HG02981 (cell line): ENCODE results near the gene EFR3B.

Source experiments
- ATAC-seq: cut with Tn5 transposase; IDR thresholded peaks from one replicate; pipeline ENCODE4 v1.9.1; 2021; ENCODE audit warnings: mild to moderate bottlenecking, moderate library complexity; ENCODE audit not compliant: unreplicated experiment

EFR3B gene

DNA sequence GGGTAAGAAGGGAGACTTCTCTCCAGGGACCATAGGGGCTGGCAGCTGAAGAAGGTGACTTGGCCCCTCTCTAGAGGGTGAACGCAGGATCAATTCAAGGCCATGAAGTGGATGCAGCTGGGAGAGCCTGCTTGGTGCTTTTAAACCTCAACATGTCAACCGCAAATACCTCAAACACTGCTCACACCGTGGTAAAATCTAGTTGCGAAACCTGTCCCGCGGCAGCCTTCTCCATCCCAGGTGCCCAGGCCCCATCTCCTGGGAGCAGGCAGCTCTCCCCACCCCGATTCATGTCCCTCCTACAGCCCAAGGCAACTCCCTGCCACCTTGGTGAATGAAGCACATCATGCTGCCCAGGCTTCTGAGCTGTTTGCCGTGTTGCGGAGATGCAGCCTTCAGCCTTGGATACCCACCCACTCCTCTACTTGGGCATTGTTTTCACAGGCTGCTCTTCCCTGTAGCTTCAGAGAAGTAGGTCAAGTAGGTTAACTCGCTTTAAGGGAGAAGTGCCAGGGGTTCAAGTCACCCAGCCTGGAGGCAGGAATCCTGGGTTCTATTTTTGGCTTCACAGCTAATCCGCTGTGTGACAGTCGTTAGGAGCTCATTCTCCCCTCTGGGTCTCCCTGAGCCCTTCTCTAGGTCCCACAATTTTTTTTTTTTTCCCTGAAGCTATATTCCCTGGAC lies 6.2 kb upstream of the EFR3B start:
- ATAC-seq, result no peak

DNA sequence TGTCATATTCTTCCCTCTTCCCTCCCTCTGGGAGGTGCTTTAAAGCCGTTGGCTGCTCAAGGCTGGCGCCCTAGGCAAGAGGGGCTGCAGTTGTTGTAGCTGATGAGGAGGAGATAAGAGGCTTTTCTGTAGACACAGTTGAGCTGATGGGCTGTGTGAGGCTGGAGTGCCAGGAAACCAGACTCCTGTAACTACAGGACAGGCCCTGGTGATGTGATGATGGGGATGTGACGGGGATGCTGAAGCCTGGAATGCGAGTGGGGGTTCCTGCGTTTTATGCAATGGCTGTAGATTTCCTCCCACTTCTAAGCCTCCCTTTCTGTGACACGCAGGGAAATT lies 5.7 kb upstream of the EFR3B start:
- no peak for ATAC-seq

DNA sequence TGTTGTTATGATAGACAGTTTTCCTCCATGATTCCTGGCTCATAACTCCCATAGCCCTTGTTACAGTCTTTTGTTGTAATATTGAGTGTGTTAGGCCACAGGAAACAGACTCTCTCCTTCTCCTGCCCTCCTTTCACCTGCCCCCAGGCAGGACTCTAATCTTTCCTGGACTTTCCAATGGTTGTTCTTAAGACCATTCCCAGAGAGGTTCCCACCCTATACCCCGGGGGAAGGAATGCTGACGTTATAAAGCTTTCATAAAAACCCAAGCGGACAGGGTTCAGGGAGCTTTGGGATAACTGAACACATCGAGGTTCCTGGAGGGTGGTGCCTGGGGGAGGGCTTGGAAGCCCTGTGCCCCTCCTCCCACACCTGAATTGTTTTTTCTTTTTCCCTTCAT lies 2.8 kb upstream of the EFR3B start:
- ATAC-seq, result no peak

DNA sequence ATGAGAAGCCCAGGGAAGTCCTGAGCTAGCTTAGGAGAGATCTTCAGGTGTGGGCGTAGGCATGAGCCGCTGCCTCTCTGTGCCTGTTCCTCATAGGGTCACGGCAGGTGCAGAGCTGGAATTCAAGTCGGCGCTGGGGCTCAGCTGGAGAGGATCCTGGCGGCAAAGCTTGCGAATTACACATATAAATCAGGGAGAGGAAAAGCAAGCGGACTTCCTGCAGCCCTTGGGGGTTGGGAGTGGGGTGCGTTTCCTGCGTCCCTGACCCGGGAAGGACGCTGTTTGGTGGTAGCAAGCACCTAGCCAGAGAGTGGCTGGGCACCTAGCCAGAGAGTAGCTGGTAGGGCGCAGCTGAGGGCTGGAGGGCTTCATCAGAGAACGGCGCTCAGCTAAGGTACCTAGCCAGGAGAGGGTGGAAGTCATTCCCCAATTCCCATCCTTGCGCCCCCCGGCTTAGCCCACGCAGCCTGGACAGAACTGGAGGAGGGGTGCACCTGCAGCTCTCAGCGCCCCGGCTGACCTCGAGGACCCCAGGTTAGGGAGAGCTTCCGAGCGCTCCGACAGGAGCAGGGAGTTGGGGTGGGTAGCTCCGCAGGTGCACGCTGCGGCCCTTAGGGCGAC lies 459 bp upstream of the EFR3B start:
- ATAC-seq, result no peak

DNA sequence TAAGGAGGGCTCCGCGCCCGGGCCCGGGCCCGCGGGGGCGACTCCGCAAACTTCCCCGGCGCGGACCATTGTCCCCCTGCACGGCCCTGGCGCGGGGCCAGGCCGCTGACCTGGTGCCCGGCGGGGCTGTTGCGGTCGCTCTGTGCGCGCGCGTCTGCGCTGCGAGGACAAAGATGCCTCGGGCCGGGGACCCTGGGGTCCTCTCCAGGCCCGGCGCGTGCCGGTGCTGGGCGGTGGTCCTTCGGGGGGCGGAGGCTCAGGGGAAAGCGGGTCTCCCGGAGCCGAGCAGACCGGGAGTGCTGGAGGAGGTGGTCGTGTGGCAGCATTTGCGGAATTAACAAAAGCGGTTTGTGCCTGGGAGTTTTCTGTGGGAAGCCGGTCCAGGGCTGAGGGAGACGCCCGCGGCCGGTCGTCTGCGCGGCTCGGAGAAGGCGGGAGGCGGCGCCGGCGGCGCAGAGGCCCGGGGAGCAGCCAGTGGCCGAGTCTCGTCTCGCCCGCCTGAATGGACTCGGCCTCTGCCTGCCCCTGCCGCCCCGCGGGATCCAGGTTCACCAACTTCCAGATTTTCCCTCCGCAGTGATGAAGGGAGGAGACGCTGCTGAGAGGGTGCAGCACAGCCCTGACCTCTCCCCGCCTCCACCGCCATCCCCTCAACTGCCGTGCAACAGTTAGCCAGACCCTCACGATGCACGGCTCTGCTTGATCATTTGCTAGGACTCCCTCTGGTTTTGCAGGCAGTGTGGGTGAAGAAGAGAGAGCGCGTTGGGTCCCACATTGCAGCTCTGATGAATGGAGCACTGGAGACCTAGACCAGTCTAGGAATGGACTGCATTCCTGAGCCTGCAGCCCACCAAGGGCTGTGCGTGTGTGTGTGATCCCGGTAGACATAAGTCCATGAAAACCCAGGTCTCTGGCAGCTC lies 705 bp downstream of the EFR3B start:
- peak; percentile 15 for ATAC-seq

DNA sequence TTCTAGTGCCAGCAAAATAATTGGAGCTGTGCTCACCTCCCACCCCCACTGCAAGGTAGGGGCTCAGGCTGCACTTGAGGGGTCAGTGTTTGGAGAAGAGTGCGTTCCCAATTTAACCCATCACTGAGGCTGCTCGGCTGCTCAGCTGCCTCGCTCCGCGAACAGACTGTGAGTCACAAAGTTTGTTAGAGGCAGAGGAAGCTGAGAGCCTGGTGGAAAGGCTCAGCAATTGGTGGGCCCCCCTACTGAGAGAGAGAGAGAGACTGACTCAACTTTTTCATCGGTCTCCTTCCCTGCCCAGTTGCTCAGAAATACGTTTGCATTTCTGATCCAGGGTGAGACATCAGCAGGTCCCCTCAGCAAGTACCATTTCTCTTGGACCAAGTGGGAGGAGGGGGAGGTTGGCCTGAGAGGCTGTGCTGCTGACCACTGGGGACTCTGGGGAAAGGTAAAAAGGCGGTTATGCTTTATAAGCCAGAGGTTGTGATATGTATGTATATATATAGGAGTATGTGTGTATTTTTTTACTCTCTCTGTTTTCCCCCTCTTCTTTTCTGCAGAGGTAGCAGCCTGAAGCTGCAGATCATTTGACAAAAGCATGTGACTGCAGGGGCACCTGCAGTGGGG lies 1.5 kb downstream of the EFR3B start:
- ATAC-seq, result no peak

DNA sequence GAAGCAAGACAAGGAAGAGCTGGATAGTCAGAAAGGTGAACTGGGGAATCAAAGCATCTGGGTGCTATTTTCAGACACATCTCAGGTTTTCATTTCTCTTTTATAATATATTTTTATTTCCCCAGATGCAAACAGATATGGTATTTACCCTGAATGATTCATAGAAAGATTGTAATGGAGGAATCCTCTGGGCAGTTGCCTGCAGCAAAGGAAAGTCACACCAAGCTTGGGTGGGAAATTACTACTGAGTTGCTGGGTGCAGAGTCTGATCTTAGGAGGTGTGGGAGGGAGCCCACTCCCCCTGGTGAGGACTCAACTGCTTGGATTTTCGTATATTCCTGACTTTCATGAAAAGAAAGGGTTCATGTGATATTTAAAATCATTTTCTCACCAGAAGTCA lies 2.1 kb downstream of the EFR3B start:
- ATAC-seq, result no peak

DNA sequence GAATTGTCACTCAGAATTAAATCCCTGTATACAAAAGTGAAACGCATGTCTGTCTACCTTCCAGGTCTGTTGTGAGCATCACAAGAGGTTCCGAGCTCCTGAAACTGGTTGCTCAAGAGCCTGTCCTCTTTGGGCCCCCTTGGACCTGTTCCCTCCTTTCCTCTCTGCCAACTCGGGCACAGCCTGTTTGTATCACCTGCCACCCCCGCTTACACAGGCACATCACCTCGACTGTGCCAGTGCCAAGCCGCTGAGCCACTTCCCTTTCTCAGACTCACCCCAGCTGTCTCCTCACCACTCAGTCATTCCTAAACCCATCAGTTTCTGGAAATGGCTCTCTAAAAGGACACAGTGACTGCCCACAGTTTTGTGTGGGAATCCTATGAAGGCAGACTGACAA lies 3.1 kb downstream of the EFR3B start:
- no peak for ATAC-seq

DNA sequence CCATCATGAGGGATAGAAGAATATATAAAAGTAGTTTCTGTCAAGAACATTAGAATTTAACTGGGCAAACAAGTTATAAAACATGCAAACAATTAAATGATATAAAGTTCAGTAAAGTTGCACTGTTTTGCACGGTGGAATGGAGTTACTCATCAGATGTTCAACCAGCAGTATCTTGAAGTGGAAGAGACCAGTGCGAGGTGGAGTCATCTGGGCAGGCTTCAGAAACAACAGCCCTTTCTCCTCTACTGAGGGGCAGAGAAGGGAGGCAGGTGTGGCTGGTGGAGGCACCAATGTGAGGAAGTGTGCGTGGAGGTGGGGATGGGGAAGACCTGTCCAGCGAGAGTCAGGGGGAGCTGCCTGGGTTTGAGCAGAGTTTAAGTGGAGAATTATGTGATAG lies 7.5 kb downstream of the EFR3B start:
- no peak for ATAC-seq

DNA sequence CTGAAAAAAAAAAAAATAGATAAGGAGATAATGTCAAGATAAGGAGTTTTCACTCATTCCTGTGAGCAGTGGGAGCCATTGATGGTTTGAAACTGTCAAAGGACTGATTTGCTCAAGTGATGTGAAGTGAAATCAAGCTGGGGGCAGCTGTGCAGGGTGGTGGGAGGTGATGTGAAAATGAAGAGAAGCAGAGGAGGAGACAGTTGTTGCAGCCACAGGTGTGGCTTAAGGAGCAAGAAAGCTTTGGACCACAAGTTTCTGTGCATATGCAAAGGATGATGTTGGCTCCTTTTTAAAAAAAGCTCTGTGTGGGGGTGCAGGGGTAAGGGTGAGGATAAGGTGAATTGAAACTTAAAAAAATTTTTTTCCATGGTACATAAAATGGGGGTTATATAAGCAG lies 8.3 kb downstream of the EFR3B start:
- no peak for ATAC-seq

DNA sequence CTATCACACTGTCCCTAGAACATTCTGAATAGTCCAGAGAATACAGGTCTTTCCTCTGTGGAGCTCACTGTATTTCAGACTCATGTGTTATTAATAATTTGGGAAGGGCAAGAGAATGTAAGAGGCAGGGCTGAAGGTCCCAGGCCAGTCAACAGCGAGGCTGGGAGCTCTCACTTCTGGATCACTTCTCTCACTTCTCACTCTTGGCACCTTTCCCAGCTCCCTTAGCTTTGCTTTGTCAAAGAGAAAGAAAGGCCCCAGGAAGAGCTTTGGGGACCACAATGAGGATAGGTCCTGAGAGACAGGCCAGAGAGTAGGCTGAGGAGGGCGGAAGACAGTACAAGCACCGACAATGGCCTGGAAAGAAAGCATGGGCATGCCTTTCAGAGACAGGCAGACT lies 11.2 kb downstream of the EFR3B start:
- ATAC-seq, result no peak

DNA sequence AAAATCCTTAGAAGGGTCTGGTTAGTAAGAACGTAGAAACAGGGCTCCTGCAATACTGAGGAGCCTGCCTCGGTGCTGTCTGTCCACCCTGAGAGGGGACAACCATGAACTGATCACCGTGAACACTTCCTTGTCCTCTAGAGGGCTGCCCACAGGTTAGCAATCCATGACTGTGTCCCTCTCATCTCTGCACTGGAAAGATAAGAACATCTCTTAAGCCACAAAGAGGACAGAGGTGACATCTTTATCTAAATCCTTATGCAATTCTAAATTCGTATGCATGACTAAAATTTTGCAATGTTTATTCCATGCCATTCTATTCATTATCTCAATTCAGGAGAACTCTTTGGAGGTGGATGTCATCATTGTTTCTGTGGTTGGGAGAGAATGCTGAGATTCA lies 12.8 kb downstream of the EFR3B start:
- ATAC-seq, result no peak

DNA sequence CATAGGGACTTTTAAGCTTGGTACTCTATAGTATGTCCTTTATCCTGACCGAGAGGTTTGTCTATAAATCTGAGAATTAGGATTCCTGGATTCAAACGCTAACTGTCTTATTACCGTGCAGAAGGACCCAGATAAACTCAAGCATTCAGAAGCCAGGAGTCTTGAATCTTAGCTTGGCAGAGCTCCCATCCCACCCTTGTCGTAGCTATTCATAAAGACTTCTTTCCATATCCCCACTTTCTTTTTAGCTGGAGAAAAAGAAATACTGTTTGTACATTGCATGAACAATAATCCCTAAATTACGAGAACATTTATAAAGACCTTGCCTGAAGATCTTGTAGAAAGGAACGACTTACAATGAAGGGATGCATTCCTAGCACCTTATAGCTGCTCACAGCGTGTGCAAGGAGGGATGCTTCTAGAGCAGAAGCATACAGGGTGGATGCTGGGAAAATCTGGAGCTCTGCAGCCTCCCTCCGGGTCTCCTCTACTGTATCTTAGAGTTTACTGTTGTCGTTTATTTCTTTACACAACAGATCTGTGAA lies 13.6 kb downstream of the EFR3B start:
- no peak for ATAC-seq

DNA sequence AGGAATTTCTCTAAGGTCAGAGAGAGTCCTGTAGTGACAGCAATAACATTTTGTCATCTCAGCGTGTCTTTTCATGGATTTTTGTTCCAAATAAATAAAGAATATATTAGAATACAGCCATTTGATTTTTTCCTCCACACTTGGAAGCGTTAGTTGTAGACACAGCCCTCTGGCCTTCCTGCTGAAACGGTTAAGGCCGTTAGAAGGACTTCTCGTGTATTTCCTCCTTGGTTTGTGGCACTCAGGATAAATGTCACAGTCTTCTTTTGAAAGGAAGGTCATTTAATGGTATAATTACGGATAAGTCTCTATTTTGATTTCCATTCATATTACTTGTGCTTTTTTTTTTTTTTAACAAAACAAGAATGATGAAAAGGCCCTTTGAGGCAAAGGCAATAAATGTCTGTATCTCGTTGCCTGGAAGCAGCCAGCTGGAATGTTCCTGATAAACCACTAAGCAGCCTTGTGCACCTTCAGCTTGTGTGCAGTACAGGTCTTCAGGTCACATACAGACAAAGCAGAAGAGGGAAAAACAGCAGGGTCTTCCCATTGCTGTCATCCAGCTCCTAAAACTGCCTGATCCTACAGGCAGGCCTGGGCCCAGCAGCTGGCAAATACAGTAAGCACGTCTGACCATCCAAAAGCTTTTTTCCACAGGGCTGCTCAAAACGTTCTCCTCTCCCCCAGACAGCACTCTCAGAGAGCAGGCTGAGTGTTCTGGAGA lies 14.4 kb downstream of the EFR3B start:
- no peak for ATAC-seq

DNA sequence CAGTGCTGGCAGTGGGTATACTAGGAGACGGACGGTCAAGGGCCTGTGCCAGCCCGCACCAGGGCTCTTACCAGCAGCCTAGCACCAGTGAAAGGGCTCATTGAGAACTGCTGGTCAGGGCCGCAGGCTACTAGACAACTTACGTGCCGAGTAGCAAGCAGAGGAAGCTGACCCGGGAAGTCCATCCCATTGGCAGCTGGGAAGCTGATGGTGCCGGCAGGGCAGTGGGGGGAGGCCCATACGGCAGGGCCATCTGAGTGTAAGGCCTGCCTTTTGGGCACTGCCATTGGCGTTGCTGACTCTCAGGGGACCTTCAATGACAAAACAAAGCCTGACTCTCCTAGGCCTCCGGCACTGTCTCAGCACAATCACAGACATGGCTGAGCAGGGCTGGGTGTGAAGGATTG lies 20.6 kb downstream of the EFR3B start:
- ATAC-seq, result no peak

DNA sequence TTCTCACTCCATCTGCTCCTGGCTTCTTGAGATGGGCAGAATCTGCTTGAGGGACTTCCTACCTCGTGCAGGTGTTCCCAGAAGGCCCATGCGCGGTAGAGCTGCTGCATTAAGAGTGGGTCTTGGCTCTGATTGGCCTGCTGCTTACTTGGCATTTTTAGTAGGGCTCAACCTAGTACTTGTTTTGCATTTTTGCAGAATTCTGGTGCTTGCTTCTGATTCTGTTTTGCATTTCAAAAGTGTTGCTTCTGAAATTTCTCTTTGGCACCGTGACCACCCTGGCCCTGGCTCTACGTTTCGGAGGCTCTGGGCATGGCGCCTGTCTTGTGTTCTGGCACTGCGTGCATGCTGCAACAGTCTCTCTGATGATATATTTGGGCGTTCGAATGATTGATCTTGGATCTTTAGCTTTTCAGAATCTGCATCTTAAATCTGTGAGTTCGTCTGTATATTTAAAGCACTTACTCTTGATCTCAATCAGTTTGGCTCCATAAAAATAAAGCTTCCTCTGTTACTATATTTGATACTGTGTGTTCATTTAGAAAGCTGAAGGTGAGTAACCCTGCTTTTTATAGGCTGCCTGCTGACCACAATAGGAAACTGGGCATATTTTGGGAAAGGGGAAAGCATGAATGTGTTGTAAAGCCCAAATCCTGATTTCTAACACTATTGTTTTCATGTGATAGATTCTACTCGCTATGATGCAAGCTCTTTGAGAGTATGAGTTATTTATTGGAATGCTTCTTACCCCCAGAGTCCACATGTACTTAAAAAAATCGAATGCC lies 22.2 kb downstream of the EFR3B start:
- ATAC-seq, result no peak

DNA sequence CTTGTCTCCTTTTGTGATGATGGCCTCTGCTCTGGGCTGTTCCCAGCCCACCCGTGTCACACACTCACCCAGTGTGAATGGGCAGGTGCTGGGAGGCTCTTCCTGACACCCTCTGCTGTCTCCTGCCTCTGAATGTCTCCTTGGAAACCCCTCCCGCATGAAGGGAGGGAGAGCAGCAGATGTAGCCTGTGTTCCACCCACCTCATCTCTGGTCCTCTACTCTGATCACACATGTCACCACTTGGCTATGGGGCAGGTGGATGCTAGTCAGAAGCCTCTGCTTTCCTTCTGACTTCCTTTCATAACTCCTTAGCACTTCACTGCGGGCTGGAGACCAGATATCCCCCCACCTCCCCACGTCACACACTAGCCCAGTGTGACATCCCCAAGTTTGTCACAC lies 23.9 kb downstream of the EFR3B start:
- ATAC-seq, result no peak

DNA sequence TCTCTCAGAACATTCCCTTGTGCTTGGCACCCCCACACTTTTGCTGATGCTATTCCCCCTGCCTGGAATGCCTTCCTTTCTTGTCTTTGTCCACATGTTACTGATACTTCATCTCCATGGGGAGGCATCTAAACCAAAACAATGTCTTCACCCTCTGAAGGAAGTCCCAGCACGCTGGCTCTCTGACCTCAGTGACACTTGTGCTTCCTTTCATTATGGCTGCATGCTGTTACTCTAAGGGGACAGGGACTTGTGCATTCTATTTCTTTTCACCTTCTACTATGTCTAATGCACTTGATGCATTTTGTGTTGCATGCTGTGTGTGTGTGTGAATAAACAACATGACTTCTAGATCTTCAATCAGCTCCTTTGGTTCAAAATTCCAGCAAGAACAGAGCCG lies 24.6 kb downstream of the EFR3B start:
- ATAC-seq, result no peak

DNA sequence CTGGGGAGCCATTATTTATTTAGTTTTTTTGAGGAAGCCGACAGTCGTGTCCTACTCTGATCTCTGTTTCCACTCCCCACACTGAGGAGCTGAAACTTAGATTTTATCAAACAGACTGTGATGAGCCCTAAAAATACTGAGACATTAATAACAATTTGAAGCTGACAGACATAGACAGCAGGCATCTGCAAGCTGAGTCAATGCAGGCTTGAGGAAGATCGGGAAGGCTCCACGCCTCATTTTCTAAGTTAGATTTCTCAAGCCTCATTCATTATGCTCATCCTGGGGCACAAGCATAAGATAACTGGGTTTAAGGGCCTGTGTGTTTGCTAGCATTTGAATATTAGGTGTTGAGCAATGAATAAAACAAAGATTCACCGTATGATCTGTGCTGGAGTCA lies 26.3 kb downstream of the EFR3B start:
- ATAC-seq, result no peak

DNA sequence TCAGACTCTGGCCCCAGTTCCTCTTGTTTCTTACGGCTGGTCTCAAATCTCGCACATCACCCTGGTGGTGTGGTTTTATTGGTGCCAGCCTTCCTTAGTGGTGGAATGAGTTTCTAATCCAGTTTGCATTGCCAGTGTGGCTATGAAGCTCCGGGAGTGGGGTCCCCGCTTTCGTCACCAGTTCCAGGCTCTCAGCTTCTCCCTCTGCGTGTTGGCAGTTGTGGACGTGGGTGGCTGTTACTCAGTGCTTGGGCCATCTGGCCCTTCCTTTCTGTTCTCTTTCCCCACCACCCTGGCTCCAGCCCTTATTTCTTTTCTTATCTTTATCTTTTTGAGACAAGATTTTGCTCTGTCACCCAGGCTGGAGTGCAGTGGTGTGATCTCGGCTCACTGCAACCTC lies 30.1 kb downstream of the EFR3B start:
- ATAC-seq, result no peak
